WTC11 (cell line): ENCODE results near the gene PRELID3B. TPM values are rescaled to one million over a fixed set of nuclear protein-coding genes. Genes with fewer than 3 reads are reported as not detected.

ENCODE experiments used
- ATAC-seq: fragments of 200-7000 bp; cut with Tn5 transposase; 2 replicates; pipeline ENCODE4 v1.10.0; 2021; ENCODE audit warnings: mild to moderate bottlenecking, moderate library complexity
- CTCF ChIA-PET: fragments of 300-600 bp; sonication (Branson Sonifier 250); formaldehyde crosslinking; loops from one replicate; lab custom pipeline; 2021; ENCODE audit warnings: antibody characterized with exemption; lab: Charles Lee
- POLR2A ChIA-PET: fragments of 350-600 bp; sonication (Branson Sonifier 250); formaldehyde crosslinking; loops from one replicate; lab custom pipeline; 2021; ENCODE audit warnings: antibody characterized with exemption; lab: Charles Lee
- DNase-seq: peaks from one replicate; pipeline ENCODE4 v3.0.0; 2021; ENCODE audit warnings: low spot score
- H3K27ac Mint-ChIP-seq: 2 replicates; pipeline ENCODE4 v1.8.0; 2021; ENCODE audit warnings: mixed read lengths
- H3K27me3 Mint-ChIP-seq: 2 replicates; pipeline ENCODE4 v1.8.0; 2021; ENCODE audit warnings: low read depth, mild to moderate bottlenecking, moderate library complexity, mixed read lengths
- H3K36me3 Mint-ChIP-seq: 2 replicates; pipeline ENCODE4 v1.8.0; 2021; ENCODE audit warnings: mixed read lengths
- H3K4me1 Mint-ChIP-seq: 2 replicates; pipeline ENCODE4 v1.8.0; 2022; ENCODE audit warnings: mixed read lengths
- H3K4me3 Mint-ChIP-seq: 2 replicates; pipeline ENCODE4 v1.8.0; 2021; ENCODE audit warnings: mild to moderate bottlenecking, moderate library complexity, mixed read lengths
- H3K9me3 Mint-ChIP-seq: 2 replicates; pipeline ENCODE4 v1.8.0; 2021; ENCODE audit warnings: mixed read lengths
- ATF1 ChIP-seq: sonication (generic); formaldehyde crosslinking; IDR thresholded peaks from 2 replicates; pipeline ENCODE4 v1.8.1; 2023; ENCODE audit warnings: mild to moderate bottlenecking, moderate library complexity, missing genetic modification reagents
- CREB1 ChIP-seq: sonication (generic); formaldehyde crosslinking; IDR thresholded peaks from 2 replicates; pipeline ENCODE4 v1.8.0; 2023; ENCODE audit warnings: mild to moderate bottlenecking, missing genetic modification reagents
- ESRRA ChIP-seq: sonication (generic); formaldehyde crosslinking; IDR thresholded peaks from 2 replicates; pipeline ENCODE4 v1.8.1; 2022; ENCODE audit warnings: mild to moderate bottlenecking, missing genetic modification reagents, borderline replicate concordance
- FOXP1 ChIP-seq: sonication (generic); formaldehyde crosslinking; IDR thresholded peaks from 2 replicates; pipeline ENCODE4 v1.8.0; 2022; ENCODE audit warnings: missing genetic modification reagents, mild to moderate bottlenecking, moderate library complexity, borderline replicate concordance
- GABPB1 ChIP-seq: sonication (generic); formaldehyde crosslinking; IDR thresholded peaks from 2 replicates; pipeline ENCODE4 v1.8.1; 2023; ENCODE audit warnings: mild to moderate bottlenecking, missing genetic modification reagents
- JUN ChIP-seq: sonication (generic); formaldehyde crosslinking; IDR thresholded peaks from 2 replicates; pipeline ENCODE4 v1.8.0; 2023; ENCODE audit warnings: mild to moderate bottlenecking, missing genetic modification reagents
- KAT7 ChIP-seq: sonication (generic); formaldehyde crosslinking; IDR thresholded peaks from 2 replicates; pipeline ENCODE4 v1.8.1; 2023; ENCODE audit warnings: missing genetic modification reagents, mild to moderate bottlenecking, borderline replicate concordance
- NR1H2 ChIP-seq: sonication (generic); formaldehyde crosslinking; IDR thresholded peaks from 2 replicates; pipeline ENCODE4 v1.9.0; 2021; ENCODE audit warnings: mild to moderate bottlenecking, moderate library complexity, missing genetic modification reagents
- RELA ChIP-seq: sonication (generic); formaldehyde crosslinking; IDR thresholded peaks from 2 replicates; pipeline ENCODE4 v1.8.1; 2022; ENCODE audit warnings: missing genetic modification reagents, mild to moderate bottlenecking, borderline replicate concordance
- SMAD4 ChIP-seq: sonication (generic); formaldehyde crosslinking; IDR thresholded peaks from 2 replicates; pipeline ENCODE4 v1.8.0; 2022; ENCODE audit warnings: mild to moderate bottlenecking, missing genetic modification reagents
- TEAD4 ChIP-seq: sonication (generic); formaldehyde crosslinking; IDR thresholded peaks from 2 replicates; pipeline ENCODE4 v1.8.0; 2022; ENCODE audit warnings: mild to moderate bottlenecking, missing genetic modification reagents
- ZNF219 ChIP-seq: sonication (generic); formaldehyde crosslinking; IDR thresholded peaks from 2 replicates; pipeline ENCODE4 v1.8.0; 2023; ENCODE audit warnings: missing genetic modification reagents, mild to moderate bottlenecking, borderline replicate concordance
- ZNF263 ChIP-seq: sonication (generic); formaldehyde crosslinking; IDR thresholded peaks from 2 replicates; pipeline ENCODE4 v1.8.1; 2022; ENCODE audit warnings: low read depth, mild to moderate bottlenecking, moderate library complexity, missing genetic modification reagents
- ZNF396 ChIP-seq: fragments of 250-450 bp; sonication (Bioruptor Pico); IDR thresholded peaks from 2 replicates; pipeline ENCODE4 v1.8.0; 2021; ENCODE audit warnings: mild to moderate bottlenecking, moderate library complexity, borderline replicate concordance
- total RNA-seq: library from RNA; stranded (reverse); gene quantifications from 3 replicates; pipeline ENCODE4 v1.2.3, GENCODE V29; 2021
- TF ChIP-seq, protein P1 (sequence below): sonication (generic); formaldehyde crosslinking; conservative IDR thresholded peaks from 2 replicates; pipeline ENCODE4 v1.8.1; 2023; ENCODE audit warnings: mild to moderate bottlenecking, low read depth, missing genetic modification reagents, moderate library complexity
- TF ChIP-seq, protein P2 (sequence below): sonication (generic); formaldehyde crosslinking; IDR thresholded peaks from 2 replicates; pipeline ENCODE4 v1.8.1; 2023; ENCODE audit warnings: mild to moderate bottlenecking, missing genetic modification reagents, borderline replicate concordance
- TF ChIP-seq, protein P3 (sequence below): fragments of 200-600 bp; IDR thresholded peaks from 2 replicates; pipeline ENCODE4 v1.8.0; 2022; ENCODE audit warnings: antibody characterized with exemption
- TF ChIP-seq, protein P4 (sequence below): sonication (generic); formaldehyde crosslinking; IDR thresholded peaks from 2 replicates; pipeline ENCODE4 v1.8.0; 2023; ENCODE audit warnings: mild to moderate bottlenecking, missing genetic modification reagents
- TF ChIP-seq, protein P5 (sequence below): sonication (generic); formaldehyde crosslinking; IDR thresholded peaks from 2 replicates; pipeline ENCODE4 v1.8.1; 2022; ENCODE audit warnings: mild to moderate bottlenecking, missing genetic modification reagents, moderate library complexity, borderline replicate concordance

PRELID3B gene
- total RNA-seq, 1 experiment from 2014 or later = 46.9 TPM

DNA sequence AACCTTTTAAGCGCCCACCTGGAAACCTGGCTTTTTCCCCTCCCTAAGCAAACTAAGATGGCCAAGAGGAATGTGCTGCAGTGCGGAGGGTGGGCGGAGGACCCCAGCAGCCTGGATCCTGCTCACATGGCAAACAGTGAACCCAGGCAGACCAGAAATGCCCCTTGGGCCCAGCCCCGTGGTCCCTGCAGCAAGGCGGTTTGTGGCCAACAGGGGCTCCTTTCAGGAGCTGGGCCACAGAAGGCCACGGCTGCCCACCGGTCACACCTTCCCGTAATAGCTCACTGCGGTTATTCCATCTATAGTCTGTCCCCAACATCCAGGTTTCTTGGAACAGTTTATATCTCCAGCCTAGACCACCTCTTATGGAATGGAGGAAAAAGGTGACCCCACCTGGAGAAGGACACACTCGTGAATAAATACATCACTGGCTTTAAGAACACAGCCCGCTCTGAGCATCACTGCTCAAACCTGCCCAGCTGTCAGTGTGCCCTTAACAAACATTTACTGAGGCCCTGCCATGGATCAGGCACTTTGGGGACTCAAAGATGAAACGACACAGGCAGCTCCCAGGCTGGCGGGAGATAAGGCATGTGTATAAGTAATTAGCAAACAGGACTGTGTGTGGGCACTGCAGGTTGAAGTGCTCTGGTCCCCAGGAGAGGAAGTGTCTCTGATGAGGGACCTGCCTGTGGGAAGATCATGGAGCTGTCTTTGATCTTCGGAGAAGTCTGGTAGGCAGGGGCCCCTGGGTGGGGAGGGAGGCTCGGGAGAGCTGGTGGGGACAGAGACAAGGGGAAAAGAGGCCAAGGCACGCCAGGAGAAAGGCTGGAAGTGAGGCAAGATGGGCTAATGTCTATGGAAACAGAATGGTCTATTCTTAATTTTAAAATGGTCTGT lies 26.5 kb downstream of the PRELID3B start:
- ChIA-PET CTCF (interaction anchor here (0.7 kb wide), 1 partner anchor 66 kb away, joined by 3 read pairs; no protein-coding TSS in a partner anchor), POLR2A (no interaction called here)
- peaks cover 9% of the 10 kb centered on the region for H3K4me1 Mint-ChIP-seq
- TF ChIP-seq GABPB1 (CRISPR knock-in tag) (peak; percentile 64), CREB1 (no peak), JUN (no peak)
- TF ChIP-seq, all 79 proteins: peak for 1
- Mint-ChIP-seq H3K27ac (no peak overlapping the region), H3K9me3 (no peaks in the 10 kb centered on the region), H3K4me3 (no peak overlapping the region), H3K27me3 (peaks cover 17% of the 10 kb centered on the region), H3K36me3 (no peaks in the 10 kb centered on the region)
- DNase-seq = no peak
- no peak for ATAC-seq

DNA sequence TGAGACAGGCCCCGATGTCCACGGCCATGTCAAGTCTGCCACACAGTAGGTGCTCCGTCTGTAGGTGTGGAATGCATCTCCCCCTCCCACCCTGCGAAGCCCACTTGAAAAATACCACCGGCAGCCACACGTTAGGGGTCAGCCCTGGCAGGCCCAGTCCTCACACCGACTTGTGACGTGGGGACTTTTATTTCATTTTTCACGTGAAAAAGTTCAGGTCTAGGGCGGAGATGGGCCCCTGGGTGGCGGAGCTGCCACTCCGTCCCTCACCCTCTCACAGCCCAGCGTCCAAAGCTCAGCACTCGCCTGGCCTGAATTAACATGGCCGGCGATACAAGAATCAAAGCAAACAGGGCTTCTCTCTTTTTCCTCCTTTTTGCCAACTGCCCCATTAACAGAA lies 27.2 kb downstream of the PRELID3B start:
- DNase-seq = no peak
- CTCF ChIA-PET = interaction anchor here (0.6 to 0.7 kb wide), 2 partner anchors 67 to 110 kb away, joined by 3 to 4 read pairs; no protein-coding TSS in a partner anchor
- H3K4me1 Mint-ChIP-seq = peaks cover 15% of the 10 kb centered on the region

More for the DNA sequence above, 27.2 kb downstream of the PRELID3B start:
- no peak overlapping the region for H3K27ac Mint-ChIP-seq
- H3K9me3 Mint-ChIP-seq = no peaks in the 10 kb centered on the region
- no peaks in the 10 kb centered on the region for H3K36me3 Mint-ChIP-seq
- H3K27me3 Mint-ChIP-seq = peaks cover 18% of the 10 kb centered on the region
- ATAC-seq = no peak
- H3K4me3 Mint-ChIP-seq = no peak overlapping the region
- POLR2A ChIA-PET = no interaction called here
- TF ChIP-seq KAT7 (CRISPR knock-in tag) (no peak), GABPB1 (CRISPR knock-in tag) (no peak), RELA (no peak), SMAD4 (CRISPR knock-in tag) (no peak), ESRRA (CRISPR knock-in tag) (no peak), FOXP1 (CRISPR knock-in tag) (no peak), ZNF396 (CRISPR knock-in tag) (no peak), ZNF263 (CRISPR knock-in tag) (no peak), NR1H2 (CRISPR knock-in tag) (no peak), TEAD4 (CRISPR knock-in tag) (no peak), ATF1 (CRISPR knock-in tag) (no peak), CREB1 (no peak), ZNF219 (no peak)
- TF ChIP-seq, protein P1, sequence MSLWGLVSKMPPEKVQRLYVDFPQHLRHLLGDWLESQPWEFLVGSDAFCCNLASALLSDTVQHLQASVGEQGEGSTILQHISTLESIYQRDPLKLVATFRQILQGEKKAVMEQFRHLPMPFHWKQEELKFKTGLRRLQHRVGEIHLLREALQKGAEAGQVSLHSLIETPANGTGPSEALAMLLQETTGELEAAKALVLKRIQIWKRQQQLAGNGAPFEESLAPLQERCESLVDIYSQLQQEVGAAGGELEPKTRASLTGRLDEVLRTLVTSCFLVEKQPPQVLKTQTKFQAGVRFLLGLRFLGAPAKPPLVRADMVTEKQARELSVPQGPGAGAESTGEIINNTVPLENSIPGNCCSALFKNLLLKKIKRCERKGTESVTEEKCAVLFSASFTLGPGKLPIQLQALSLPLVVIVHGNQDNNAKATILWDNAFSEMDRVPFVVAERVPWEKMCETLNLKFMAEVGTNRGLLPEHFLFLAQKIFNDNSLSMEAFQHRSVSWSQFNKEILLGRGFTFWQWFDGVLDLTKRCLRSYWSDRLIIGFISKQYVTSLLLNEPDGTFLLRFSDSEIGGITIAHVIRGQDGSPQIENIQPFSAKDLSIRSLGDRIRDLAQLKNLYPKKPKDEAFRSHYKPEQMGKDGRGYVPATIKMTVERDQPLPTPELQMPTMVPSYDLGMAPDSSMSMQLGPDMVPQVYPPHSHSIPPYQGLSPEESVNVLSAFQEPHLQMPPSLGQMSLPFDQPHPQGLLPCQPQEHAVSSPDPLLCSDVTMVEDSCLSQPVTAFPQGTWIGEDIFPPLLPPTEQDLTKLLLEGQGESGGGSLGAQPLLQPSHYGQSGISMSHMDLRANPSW (CRISPR knock-in tag) = no peak
- TF ChIP-seq, protein P2, sequence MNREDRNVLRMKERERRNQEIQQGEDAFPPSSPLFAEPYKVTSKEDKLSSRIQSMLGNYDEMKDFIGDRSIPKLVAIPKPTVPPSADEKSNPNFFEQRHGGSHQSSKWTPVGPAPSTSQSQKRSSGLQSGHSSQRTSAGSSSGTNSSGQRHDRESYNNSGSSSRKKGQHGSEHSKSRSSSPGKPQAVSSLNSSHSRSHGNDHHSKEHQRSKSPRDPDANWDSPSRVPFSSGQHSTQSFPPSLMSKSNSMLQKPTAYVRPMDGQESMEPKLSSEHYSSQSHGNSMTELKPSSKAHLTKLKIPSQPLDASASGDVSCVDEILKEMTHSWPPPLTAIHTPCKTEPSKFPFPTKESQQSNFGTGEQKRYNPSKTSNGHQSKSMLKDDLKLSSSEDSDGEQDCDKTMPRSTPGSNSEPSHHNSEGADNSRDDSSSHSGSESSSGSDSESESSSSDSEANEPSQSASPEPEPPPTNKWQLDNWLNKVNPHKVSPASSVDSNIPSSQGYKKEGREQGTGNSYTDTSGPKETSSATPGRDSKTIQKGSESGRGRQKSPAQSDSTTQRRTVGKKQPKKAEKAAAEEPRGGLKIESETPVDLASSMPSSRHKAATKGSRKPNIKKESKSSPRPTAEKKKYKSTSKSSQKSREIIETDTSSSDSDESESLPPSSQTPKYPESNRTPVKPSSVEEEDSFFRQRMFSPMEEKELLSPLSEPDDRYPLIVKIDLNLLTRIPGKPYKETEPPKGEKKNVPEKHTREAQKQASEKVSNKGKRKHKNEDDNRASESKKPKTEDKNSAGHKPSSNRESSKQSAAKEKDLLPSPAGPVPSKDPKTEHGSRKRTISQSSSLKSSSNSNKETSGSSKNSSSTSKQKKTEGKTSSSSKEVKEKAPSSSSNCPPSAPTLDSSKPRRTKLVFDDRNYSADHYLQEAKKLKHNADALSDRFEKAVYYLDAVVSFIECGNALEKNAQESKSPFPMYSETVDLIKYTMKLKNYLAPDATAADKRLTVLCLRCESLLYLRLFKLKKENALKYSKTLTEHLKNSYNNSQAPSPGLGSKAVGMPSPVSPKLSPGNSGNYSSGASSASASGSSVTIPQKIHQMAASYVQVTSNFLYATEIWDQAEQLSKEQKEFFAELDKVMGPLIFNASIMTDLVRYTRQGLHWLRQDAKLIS (CRISPR knock-in tag) = no peak
- TF ChIP-seq, protein P3, sequence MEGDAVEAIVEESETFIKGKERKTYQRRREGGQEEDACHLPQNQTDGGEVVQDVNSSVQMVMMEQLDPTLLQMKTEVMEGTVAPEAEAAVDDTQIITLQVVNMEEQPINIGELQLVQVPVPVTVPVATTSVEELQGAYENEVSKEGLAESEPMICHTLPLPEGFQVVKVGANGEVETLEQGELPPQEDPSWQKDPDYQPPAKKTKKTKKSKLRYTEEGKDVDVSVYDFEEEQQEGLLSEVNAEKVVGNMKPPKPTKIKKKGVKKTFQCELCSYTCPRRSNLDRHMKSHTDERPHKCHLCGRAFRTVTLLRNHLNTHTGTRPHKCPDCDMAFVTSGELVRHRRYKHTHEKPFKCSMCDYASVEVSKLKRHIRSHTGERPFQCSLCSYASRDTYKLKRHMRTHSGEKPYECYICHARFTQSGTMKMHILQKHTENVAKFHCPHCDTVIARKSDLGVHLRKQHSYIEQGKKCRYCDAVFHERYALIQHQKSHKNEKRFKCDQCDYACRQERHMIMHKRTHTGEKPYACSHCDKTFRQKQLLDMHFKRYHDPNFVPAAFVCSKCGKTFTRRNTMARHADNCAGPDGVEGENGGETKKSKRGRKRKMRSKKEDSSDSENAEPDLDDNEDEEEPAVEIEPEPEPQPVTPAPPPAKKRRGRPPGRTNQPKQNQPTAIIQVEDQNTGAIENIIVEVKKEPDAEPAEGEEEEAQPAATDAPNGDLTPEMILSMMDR = no peak
- TF ChIP-seq, protein P4, sequence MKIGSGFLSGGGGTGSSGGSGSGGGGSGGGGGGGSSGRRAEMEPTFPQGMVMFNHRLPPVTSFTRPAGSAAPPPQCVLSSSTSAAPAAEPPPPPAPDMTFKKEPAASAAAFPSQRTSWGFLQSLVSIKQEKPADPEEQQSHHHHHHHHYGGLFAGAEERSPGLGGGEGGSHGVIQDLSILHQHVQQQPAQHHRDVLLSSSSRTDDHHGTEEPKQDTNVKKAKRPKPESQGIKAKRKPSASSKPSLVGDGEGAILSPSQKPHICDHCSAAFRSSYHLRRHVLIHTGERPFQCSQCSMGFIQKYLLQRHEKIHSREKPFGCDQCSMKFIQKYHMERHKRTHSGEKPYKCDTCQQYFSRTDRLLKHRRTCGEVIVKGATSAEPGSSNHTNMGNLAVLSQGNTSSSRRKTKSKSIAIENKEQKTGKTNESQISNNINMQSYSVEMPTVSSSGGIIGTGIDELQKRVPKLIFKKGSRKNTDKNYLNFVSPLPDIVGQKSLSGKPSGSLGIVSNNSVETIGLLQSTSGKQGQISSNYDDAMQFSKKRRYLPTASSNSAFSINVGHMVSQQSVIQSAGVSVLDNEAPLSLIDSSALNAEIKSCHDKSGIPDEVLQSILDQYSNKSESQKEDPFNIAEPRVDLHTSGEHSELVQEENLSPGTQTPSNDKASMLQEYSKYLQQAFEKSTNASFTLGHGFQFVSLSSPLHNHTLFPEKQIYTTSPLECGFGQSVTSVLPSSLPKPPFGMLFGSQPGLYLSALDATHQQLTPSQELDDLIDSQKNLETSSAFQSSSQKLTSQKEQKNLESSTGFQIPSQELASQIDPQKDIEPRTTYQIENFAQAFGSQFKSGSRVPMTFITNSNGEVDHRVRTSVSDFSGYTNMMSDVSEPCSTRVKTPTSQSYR (CRISPR knock-in tag) = no peak
- TF ChIP-seq, protein P5, sequence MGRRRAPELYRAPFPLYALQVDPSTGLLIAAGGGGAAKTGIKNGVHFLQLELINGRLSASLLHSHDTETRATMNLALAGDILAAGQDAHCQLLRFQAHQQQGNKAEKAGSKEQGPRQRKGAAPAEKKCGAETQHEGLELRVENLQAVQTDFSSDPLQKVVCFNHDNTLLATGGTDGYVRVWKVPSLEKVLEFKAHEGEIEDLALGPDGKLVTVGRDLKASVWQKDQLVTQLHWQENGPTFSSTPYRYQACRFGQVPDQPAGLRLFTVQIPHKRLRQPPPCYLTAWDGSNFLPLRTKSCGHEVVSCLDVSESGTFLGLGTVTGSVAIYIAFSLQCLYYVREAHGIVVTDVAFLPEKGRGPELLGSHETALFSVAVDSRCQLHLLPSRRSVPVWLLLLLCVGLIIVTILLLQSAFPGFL = no peak
